VCaP (cell line): ENCODE measurements around the gene KXD1.

Experiments
- H3K27ac ChIP-seq: fragments of 450-650 bp; 2 replicates; pipeline ENCODE4 v1.5.1; 2017
- CTCF ChIP-seq: fragments of 450-650 bp; conservative IDR thresholded peaks from 2 replicates; pipeline ENCODE4 v1.5.1; 2017; ENCODE audit warnings: mild to moderate bottlenecking, moderate library complexity

KXD1 gene

GRCh38 chr19:18617562-18617961 lies 59.9 kb downstream of the KXD1 start:
- TF ChIP-seq CTCF, result no peak
- no peak overlapping the region for H3K27ac ChIP-seq

- no peak for TF ChIP-seq CTCF
These were observed 60.6 kb downstream of the KXD1 start for GRCh38 chr19:18618236-18618635.

More at GRCh38 chr19:18618236-18618635, 60.6 kb downstream of the KXD1 start:
- no peak overlapping the region for H3K27ac ChIP-seq
